CD8-positive, alpha-beta memory T cell (primary cell): ENCODE data around the gene AOPEP. TPM values are rescaled to one million over a fixed set of nuclear protein-coding genes. Genes with fewer than 3 reads are reported as not detected.
A peak's percentile ranks its signal among the peaks of the same experiment; 100 is the strongest.

Experiments
- CTCF ChIA-PET: fragments of 350-600 bp; sonication (Branson Sonifier 250); formaldehyde crosslinking; loops from one replicate; lab custom pipeline; 2021; ENCODE audit warnings: antibody characterized with exemption; lab: Charles Lee
- POLR2A ChIA-PET: fragments of 350-600 bp; sonication (Branson Sonifier 250); formaldehyde crosslinking; loops from one replicate; lab custom pipeline; 2021; ENCODE audit warnings: antibody characterized with exemption; lab: Charles Lee
- DNase-seq, 5 donors: peaks; one replicate each; pipeline versions ENCODE4 v3.0.0 to v3.0.0-alpha.2; 2020 to 2022; ENCODE audit warnings: mixed read lengths in 1 of 5
- H3K27ac ChIP-seq: one replicate; pipeline ENCODE4 v1.7.0; 2013; ENCODE audit warnings: low read depth, mild to moderate bottlenecking, low read length, moderate library complexity
- H3K27me3 ChIP-seq: 2 replicates; pipeline ENCODE4 v1.7.0; 2013; ENCODE audit warnings: low read length, mild to moderate bottlenecking; ENCODE audit not compliant: insufficient read depth, poor library complexity, severe bottlenecking
- H3K36me3 ChIP-seq: 2 replicates; pipeline ENCODE4 v1.7.0; 2013; ENCODE audit warnings: mild to moderate bottlenecking, low read length, moderate library complexity; ENCODE audit not compliant: insufficient read depth
- H3K4me1 ChIP-seq: 2 replicates; pipeline ENCODE4 v1.7.0; 2013; ENCODE audit warnings: mild to moderate bottlenecking, low read length, moderate library complexity; ENCODE audit not compliant: insufficient read depth
- H3K4me3 ChIP-seq: 2 replicates; pipeline ENCODE4 v1.7.0; 2013; ENCODE audit warnings: mild to moderate bottlenecking, low read length
- H3K9me3 ChIP-seq: 2 replicates; pipeline ENCODE4 v1.7.0; 2013; ENCODE audit warnings: mild to moderate bottlenecking, low read length
- H3K27ac Mint-ChIP-seq, 8 donors: one replicate each; pipeline ENCODE4 v1.8.0; 2020 to 2021; ENCODE audit warnings: mixed read lengths in 8 of 8, mild to moderate bottlenecking in 6 of 8, inconsistent platforms in 3 of 8, moderate library complexity in 3 of 8
- H3K27me3 Mint-ChIP-seq, 2 donors: one replicate each; pipeline ENCODE4 v1.8.0; 2020 to 2021; ENCODE audit warnings: mixed read lengths in 2 of 2, mild to moderate bottlenecking in 1 of 2, moderate library complexity in 1 of 2
- H3K36me3 Mint-ChIP-seq, 3 donors: one replicate each; pipeline ENCODE4 v1.8.0; 2020 to 2021; ENCODE audit warnings: mixed read lengths in 3 of 3, inconsistent platforms in 1 of 3, mild to moderate bottlenecking in 1 of 3
- H3K4me1 Mint-ChIP-seq, 3 donors: one replicate each; pipeline ENCODE4 v1.8.0; 2020 to 2021; ENCODE audit warnings: mixed read lengths in 3 of 3, inconsistent platforms in 1 of 3, mild to moderate bottlenecking in 1 of 3
- H3K4me3 Mint-ChIP-seq, 7 donors: one replicate each; pipeline ENCODE4 v1.8.0; 2020 to 2021; ENCODE audit warnings: mixed read lengths in 7 of 7, mild to moderate bottlenecking in 6 of 7, moderate library complexity in 4 of 7, inconsistent platforms in 2 of 7
- H3K9me3 Mint-ChIP-seq, 5 donors: one replicate each; pipeline ENCODE4 v1.8.0; 2020 to 2022; ENCODE audit warnings: mixed read lengths in 5 of 5, mild to moderate bottlenecking in 3 of 5, moderate library complexity in 2 of 5, inconsistent platforms in 1 of 5
- polyA plus RNA-seq: library from polyadenylated mRNA; unstranded; fragments of 300-500 nt; fragmentation: Illumina TruSeq; gene quantifications from one replicate; pipeline ENCODE4 v1.2.3, GENCODE V29; 2021
- total RNA-seq, 2 experiments: library from RNA; stranded (reverse); gene quantifications; one replicate each; pipeline ENCODE4 v1.2.3, GENCODE V29; 2021

The AOPEP gene
- total and polyA plus RNA-seq, 3 experiments from 2014 or later = 4.2 to 7.1 (median 6.9) TPM

GRCh38 chr9:94945197-94946144, 219.0 kb downstream of the AOPEP start:
- Mint-ChIP-seq H3K9me3 (no peaks in the 10 kb centered on the region), H3K27me3 (no peaks in the 10 kb centered on the region), H3K36me3 (peaks cover 0 to 6% (median 3%) of the 10 kb centered on the region in 3 donors), H3K4me1 (peaks cover 4 to 9% (median 9%) of the 10 kb centered on the region in 3 donors), H3K4me3 (no peak overlapping the region), H3K27ac (peak overlapping the region in 1 of 8 donors; percentile 20)
- H3K27me3 ChIP-seq = no peaks in the 10 kb centered on the region
- no peaks in the 10 kb centered on the region for H3K36me3 ChIP-seq
- no peak overlapping the region for H3K27ac ChIP-seq
- no peak overlapping the region for H3K4me3 ChIP-seq
- H3K4me1 ChIP-seq = peaks cover 3% of the 10 kb centered on the region
- ChIA-PET POLR2A (no interaction called here), CTCF (no interaction called here)
- H3K9me3 ChIP-seq = no peaks in the 10 kb centered on the region
- DNase-seq = no peak

- Histone ChIP-seq H3K4me1 (peaks cover 11% of the 10 kb centered on the region), H3K4me3 (no peak overlapping the region), H3K9me3 (no peaks in the 10 kb centered on the region), H3K36me3 (no peaks in the 10 kb centered on the region), H3K27me3 (no peaks in the 10 kb centered on the region), H3K27ac (no peak overlapping the region)
- ChIA-PET CTCF (no interaction called here), POLR2A (no interaction called here)
- H3K36me3 Mint-ChIP-seq = peaks cover 0 to 6% (median 3%) of the 10 kb centered on the region in 3 donors
- DNase-seq = no peak
- H3K4me3 Mint-ChIP-seq = no peak overlapping the region
- H3K9me3 Mint-ChIP-seq = no peaks in the 10 kb centered on the region
- peaks cover 12 to 17% (median 16%) of the 10 kb centered on the region in 3 donors for H3K4me1 Mint-ChIP-seq
- H3K27ac Mint-ChIP-seq = peak overlapping the region in 1 of 8 donors; percentile 68
- no peaks in the 10 kb centered on the region for H3K27me3 Mint-ChIP-seq
Measured at GRCh38 chr9:94946256-94946655, 219.8 kb downstream of the AOPEP start.

- Mint-ChIP-seq H3K4me1 (peaks cover 32 to 42% (median 37%) of the 10 kb centered on the region in 3 donors), H3K4me3 (no peak overlapping the region), H3K36me3 (peaks cover 0 to 4% (median 0%) of the 10 kb centered on the region in 3 donors), H3K27me3 (no peaks in the 10 kb centered on the region), H3K9me3 (no peaks in the 10 kb centered on the region), H3K27ac (no peak overlapping the region)
- ChIA-PET POLR2A (no interaction called here), CTCF (interaction anchor here (0.6 kb wide), 1 partner anchor 172 kb away, joined by 4 read pairs; no protein-coding TSS in a partner anchor)
- no peaks in the 10 kb centered on the region for H3K27me3 ChIP-seq
- H3K9me3 ChIP-seq = no peaks in the 10 kb centered on the region
- no peak for DNase-seq
- H3K4me3 ChIP-seq = no peak overlapping the region
- H3K4me1 ChIP-seq = peaks cover 32% of the 10 kb centered on the region
- H3K27ac ChIP-seq = no peak overlapping the region
- no peaks in the 10 kb centered on the region for H3K36me3 ChIP-seq
Measured at GRCh38 chr9:94948567-94949235, 222.2 kb downstream of the AOPEP start.

- no peak overlapping the region for H3K27ac ChIP-seq
- no peaks in the 10 kb centered on the region for H3K36me3 ChIP-seq
- Mint-ChIP-seq H3K4me1 (peaks cover 32 to 42% (median 37%) of the 10 kb centered on the region in 3 donors), H3K27ac (no peak overlapping the region), H3K36me3 (peaks cover 0 to 4% (median 0%) of the 10 kb centered on the region in 3 donors), H3K27me3 (no peaks in the 10 kb centered on the region), H3K4me3 (no peak overlapping the region), H3K9me3 (no peaks in the 10 kb centered on the region)
- no peaks in the 10 kb centered on the region for H3K27me3 ChIP-seq
- peaks cover 32% of the 10 kb centered on the region for H3K4me1 ChIP-seq
- no peak for DNase-seq
- CTCF ChIA-PET = no interaction called here
- H3K4me3 ChIP-seq = no peak overlapping the region
- POLR2A ChIA-PET = no interaction called here
- H3K9me3 ChIP-seq = no peaks in the 10 kb centered on the region
Measured at GRCh38 chr9:94949370-94949769, 222.9 kb downstream of the AOPEP start.

GRCh38 chr9:94950040-94950578, 223.6 kb downstream of the AOPEP start:
- H3K9me3 ChIP-seq = no peaks in the 10 kb centered on the region
- Mint-ChIP-seq H3K27me3 (no peaks in the 10 kb centered on the region), H3K36me3 (peaks cover 0 to 4% (median 2%) of the 10 kb centered on the region in 3 donors), H3K4me3 (peak overlapping the region in 1 of 7 donors; percentile 25), H3K27ac (no peak overlapping the region), H3K9me3 (no peaks in the 10 kb centered on the region), H3K4me1 (peaks cover 32 to 42% (median 37%) of the 10 kb centered on the region in 3 donors)
- no peaks in the 10 kb centered on the region for H3K27me3 ChIP-seq
- no peak overlapping the region for H3K27ac ChIP-seq
- H3K4me3 ChIP-seq = no peak overlapping the region
- POLR2A ChIA-PET = no interaction called here
- H3K4me1 ChIP-seq = peaks cover 32% of the 10 kb centered on the region
- CTCF ChIA-PET = no interaction called here
- no peak for DNase-seq
- H3K36me3 ChIP-seq = no peaks in the 10 kb centered on the region

- peaks cover 0 to 8% (median 7%) of the 10 kb centered on the region in 3 donors for H3K36me3 Mint-ChIP-seq
- no peaks in the 10 kb centered on the region for H3K9me3 Mint-ChIP-seq
- peaks cover 32 to 42% (median 37%) of the 10 kb centered on the region in 3 donors for H3K4me1 Mint-ChIP-seq
- Histone ChIP-seq H3K4me1 (peaks cover 32% of the 10 kb centered on the region), H3K9me3 (no peaks in the 10 kb centered on the region), H3K4me3 (no peak overlapping the region), H3K27me3 (no peaks in the 10 kb centered on the region), H3K36me3 (no peaks in the 10 kb centered on the region), H3K27ac (no peak overlapping the region)
- H3K27ac Mint-ChIP-seq = peak overlapping the region in 5 of 8 donors; percentile 30 to 95 (median 71)
- CTCF ChIA-PET = no interaction called here
- POLR2A ChIA-PET = no interaction called here
- H3K27me3 Mint-ChIP-seq = no peaks in the 10 kb centered on the region
- no peak for DNase-seq
- peak overlapping the region in 6 of 7 donors; percentile 42 to 71 (median 68) for H3K4me3 Mint-ChIP-seq
Measured at GRCh38 chr9:94950579-94951323, 224.3 kb downstream of the AOPEP start.

GRCh38 chr9:94951324-94952135, 225.0 kb downstream of the AOPEP start:
- Histone ChIP-seq H3K4me3 (no peak overlapping the region), H3K9me3 (no peaks in the 10 kb centered on the region), H3K27me3 (no peaks in the 10 kb centered on the region), H3K4me1 (peaks cover 32% of the 10 kb centered on the region), H3K36me3 (no peaks in the 10 kb centered on the region), H3K27ac (no peak overlapping the region)
- no peak for DNase-seq
- Mint-ChIP-seq H3K9me3 (no peaks in the 10 kb centered on the region), H3K27me3 (no peaks in the 10 kb centered on the region), H3K4me3 (peak overlapping the region in 6 of 7 donors; percentile 42 to 71 (median 68)), H3K27ac (peak overlapping the region in 6 of 8 donors; percentile 30 to 95 (median 58)), H3K4me1 (peaks cover 32 to 42% (median 37%) of the 10 kb centered on the region in 3 donors), H3K36me3 (peaks cover 5 to 12% (median 12%) of the 10 kb centered on the region in 3 donors)
- POLR2A ChIA-PET = no interaction called here
- CTCF ChIA-PET = no interaction called here
